Measurements from ENCODE around the gene UNC119B.
"Not testable (repeated sequence)": the region's sequence is repeated elsewhere in the genome, so short reads cannot be mapped to it uniquely, and the experiment has no call there.

Gene UNC119B

DNA sequence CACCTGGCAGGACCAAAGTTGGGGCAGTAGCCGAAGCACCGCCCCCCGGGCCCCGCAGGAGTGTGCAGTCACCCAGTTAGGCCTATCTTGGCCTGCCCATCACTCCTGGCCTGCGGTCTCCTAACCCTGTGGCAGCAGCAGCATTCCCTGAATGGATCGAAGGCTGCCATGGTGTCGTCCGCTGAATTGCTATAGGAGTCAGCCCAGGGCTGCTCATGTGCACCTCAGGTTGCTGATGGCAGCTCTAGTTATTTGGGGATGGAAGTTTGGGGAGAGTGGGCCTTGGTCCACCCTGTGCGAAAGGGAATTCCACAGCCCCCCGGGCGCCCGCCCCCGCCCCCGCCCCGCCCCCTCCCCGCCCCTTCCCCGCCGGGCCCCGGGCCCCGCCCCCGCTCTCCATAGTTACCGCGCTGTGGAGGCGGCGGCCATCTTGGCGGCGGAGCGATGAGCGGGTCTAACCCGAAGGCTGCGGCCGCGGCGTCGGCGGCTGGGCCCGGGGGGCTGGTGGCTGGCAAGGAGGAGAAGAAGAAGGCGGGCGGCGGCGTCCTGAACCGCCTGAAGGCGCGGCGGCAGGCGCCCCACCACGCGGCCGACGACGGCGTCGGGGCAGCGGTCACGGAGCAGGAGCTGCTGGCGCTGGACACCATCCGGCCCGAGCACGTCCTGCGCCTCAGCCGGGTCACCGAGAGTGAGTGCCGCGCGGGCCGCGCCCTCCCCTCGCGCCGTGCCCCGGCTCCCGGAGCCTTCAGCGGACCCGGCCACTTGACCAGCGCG, at the start of gene UNC119B:
Gene UNC119B (plus strand): TSS at position 428 of the 774 bp plus-strand sequence. CDS start 17 bp downstream, at position 445.
- peak; percentile 46 for DNase-seq (ENCODE audit: low spot score)

DNA sequence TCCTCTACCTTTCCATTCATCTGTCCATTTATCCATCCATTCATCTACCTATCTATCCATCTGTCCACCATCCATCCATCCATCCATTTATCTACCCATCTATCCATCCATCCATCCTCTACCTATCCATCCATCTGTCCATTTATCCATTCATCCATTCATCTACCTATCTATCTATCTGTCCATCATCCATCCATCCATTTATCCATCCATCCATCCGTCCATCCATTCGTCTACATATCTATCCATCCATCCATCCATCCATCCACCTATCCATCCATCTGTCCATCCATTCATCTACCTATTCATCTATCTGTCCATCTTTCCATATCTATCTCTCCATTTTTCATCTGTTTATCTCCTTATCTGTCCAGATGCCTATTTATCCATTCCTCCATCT, 48.8 kb upstream of the UNC119B start:
- DNase-seq (ENCODE audit: low spot score), result no peak

DNA sequence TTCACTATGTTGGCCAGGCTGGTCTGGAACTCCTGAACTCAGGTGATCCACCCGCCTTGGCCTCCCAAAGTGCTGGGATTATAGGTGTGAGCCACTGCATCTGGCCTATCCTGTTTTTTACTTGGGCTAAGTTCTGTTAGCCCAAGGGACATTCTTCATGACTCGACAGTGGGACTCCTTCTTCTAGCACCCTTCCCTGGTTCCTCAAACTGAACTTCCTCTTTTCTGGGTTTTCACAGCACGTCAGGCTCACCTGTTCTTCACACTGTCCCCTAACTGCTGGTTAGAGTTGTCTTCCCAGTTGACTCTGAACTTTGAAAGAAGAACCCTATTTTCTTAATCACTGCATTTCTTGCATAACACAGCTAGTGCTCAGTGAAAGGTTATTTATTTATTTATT, 47.4 kb upstream of the UNC119B start:
- no peak for DNase-seq (ENCODE audit: low spot score)

DNA sequence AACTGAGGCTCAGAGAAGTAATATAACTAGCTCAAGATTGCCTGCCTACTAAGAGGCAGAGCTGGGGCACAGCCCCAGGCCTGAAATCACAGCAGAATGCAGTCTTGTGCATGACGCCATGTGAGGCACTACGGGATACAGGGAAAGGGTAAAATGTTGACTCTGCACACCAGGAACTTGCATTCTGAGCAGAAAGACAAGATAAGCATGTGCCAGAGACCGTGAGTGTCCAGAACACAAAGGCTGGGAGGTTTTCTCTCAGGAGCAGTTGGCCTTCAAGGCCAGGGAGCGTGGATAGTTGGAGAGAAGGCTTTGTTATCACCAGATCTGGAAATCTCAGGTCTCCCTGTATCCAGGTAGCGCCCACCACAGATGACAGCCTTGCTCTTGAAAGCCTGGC, 46.5 kb upstream of the UNC119B start:
- DNase-seq (ENCODE audit: low spot score), result no peak

DNA sequence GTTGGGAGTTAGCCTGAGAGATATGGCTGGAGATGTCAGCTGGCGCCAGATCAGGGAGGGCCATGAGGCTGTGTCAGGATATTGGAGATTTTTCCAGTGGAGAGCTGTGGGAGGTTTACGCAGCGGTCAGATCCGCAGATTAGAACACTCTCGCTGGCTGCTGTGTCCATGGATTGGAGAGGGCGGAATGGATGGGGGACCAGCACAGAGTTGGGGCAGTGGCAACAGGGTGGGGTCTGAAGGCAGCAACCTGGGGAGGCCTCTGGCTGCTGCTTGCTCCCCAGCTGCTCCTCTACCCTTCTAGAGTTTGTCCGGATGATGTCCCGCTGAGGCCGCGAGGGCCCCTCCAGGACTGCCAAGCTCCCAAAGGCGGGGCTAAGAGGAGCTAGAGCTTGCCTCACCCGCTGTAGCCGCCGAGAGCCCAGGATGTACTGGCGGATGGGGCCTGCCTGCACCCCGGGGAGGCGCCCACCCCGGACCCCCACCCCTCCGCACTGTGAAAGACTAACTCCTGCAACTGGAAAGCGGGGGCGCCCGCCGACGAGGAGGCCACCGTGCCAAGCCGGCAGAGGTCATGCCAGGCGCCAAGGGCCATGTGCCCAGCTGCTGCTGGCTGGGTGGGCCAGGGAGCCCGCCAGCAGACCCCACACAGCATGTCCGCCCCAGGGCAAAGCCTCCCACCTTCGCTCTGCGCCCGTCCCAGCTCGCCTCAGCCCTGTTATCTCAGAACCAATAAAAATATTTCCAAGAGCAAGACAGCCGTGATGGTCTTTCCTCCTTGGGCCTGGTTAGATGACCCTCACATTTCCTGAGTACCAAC, 43.5 kb upstream of the UNC119B start:
- no peak for DNase-seq (ENCODE audit: low spot score)

DNA sequence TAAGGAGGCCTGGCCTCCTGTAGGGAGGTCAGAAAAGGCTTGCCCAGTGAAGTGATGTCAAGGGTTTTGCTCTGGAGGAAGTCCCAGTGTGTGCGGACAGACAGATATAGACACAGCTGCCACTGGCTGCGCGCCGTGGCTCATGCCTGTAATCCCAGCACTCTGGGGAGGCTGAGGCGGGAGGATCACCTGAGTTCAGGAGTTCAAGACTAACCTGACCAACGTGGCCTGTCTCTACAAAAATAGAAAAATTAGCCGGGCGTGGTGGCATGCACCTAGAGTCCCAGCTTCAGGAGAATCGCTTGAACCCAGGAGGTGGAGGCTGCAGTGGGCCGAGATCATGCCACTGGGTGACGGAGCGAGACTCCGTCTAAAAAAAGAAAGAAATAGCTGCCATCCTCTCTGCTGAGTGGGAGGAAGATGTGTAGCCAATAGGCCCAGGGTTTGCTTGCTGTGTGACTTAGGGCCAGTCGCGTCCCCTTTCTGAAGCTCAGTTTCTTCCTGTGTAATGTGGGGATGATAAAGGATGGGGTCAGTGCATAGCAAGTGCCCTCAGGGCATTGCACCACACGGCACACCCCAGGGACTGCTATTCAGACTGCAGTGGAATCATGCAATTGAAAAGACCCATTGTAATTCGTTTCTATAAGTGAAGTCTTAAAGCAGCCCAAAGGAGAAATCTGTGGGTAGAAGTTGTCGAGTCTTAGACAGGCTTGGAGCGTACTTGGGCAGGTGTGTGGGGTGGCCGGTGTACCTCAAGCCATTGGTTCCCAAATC, 42.0 kb upstream of the UNC119B start:
- peak; percentile 80 for DNase-seq (ENCODE audit: low spot score)

DNA sequence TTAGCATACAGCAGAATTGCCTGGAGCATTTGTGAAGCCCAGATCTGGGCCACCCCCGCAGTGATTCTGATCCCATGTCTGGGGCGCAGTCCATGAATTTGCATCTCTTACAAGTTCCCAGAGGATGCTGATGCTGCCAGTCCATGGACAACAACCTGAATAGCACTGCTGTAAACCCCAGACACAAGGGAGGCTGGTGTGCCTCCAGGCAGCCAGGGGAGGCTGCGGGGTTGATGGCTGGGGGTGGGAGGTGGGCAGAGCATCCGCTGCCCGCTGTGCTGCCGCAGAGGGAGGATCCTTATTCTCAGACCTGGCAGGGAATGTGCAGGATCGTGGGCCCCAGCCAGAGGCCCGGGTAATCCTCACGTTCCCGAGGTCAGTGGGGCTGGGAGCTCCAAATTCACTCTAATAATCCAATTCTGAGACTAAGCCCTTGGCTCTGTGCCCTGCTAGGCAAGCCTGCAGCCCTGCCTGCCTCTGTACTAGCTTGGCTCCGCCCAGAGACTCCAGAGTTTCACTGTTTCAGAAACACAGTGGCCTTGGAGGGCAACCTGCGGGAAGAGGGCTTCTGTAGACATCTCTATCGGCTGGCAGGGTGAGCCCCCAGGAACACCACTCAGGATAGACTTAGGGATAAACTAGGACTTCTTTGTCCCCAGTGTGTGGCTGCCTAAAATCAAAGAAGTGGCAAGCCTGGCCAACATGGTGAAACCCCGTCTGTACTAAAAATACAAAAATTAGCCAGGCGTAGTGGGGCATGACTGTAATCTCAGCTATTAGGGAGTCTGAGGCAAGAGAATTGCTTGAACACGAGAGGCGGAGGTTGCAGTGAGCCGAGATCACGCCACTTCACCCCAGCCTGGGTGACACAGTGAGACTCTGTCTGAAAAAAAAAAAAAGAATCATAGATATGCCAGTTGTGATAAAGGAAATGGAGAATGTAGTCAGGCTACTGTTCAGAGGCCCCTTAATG, 41.1 kb upstream of the UNC119B start:
- DNase-seq (ENCODE audit: low spot score), result no peak

DNA sequence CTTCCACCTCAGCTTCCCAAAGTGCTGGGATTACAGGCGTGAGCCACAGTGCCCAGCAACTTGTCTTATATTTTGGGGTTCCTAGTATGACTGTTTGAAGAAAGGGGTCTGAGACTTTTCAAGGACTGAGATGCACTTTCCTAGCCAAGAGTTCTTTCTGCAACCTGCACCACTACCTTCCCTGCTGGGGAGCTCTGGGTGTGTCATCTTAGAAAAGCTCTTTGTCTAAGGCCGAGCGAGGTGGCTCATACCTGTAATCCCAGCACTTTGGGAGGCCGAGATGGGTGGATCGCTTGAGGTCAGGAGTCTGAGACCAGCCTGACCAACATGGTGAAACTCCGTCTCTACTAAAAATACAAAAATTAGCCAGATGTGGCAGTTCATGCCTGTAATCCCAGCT, 40.0 kb upstream of the UNC119B start:
- DNase-seq (ENCODE audit: low spot score), result not testable (repeated sequence)

DNA sequence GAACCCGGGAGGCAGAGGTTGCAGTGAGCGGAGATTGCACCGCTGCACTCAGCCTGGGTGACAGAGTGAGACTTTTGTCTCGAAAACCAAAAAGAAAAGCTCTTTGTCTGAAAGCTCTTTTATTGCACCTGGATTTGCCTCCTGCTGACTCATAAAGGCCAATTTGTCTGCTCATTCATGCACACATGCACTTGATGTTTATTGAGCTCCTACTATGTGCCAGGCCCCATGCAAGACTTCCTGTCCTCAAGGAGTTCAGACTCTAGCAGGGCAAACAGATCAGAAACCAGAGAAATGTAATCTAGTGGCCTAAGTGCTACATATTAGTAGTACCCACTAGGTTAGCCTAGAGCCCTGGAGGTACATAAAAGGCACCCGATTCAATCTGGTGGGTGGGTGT, 39.6 kb upstream of the UNC119B start:
- DNase-seq (ENCODE audit: low spot score), result no peak

DNA sequence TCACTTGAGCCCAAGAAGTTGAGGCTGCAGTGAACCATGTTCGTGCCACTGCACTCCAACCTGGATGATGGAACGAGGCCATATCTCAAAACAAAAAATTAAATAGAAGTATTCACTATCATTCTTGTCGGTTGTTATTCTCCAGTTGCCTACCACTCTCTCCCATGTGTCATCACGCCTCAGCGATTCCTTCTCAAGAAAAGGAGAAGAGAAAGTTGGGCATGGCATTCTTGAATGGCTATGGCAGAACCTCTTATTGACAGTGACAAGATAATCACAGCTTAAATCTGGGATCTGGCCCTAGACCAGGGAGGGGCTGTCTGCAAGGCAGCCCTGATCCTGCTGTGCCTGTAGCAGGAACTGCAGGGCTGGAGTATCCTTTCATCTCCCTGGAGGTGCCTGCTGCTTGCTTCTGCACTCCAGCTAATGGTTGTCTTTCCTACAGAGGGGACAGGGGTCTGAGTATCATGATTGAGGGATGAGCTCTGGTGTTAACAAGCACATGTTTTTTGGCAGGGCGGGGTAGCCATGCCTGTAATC, 36.1 kb upstream of the UNC119B start:
- no peak for DNase-seq (ENCODE audit: low spot score)

DNA sequence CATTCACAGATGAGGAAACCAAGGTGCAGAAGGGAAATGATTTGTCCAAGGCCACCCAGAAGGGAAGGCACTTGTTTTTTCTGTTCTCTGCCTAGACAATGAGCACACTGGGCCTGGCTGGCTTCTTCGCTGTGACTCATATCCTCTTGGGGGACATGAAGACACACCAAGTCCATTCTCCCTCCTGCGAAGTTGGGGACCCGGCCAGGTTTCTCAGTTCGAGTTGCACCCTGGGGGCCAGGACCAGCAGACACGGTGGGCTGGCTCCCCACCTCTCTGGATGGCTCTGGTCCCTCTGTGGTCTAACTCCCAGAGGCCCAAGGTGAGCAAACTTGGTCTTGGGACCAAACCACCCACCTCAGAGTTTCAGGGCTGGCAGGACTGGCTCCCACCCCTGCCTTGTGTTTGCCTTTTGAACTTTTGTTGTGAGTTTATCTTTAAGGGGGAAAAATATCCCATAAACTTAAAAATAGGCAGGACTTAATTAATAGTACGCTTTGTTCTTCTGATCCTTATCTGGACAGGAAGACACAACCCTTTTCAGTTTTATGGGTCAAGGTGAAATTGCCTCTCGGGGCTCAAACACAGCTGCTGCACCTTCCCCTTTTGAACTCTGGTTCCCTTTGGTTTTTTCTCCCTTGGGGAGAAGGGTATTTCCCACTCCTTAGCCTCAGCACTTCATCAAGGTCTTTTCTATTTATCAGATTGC, 32.3 kb upstream of the UNC119B start:
- DNase-seq (ENCODE audit: low spot score), result no peak

DNA sequence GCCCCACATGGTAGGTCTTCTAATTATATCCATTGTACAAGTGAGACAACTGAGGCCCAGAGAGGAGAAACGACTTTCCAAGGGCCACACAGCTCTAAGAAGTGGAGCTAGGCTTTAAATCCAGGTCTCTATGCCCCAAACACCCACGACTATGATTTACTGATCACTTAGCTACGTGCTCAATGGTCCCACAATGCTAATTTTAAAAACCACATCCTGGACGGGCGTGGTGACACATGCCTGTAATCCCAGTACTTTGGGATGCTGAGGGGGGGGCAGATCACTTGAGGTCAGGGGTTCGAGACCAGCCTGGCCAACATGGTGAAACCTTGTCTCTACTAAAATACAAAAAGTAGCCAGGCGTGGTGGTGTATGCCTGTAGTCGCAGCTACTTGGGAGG, 31.7 kb upstream of the UNC119B start:
- no peak for DNase-seq (ENCODE audit: low spot score)

DNA sequence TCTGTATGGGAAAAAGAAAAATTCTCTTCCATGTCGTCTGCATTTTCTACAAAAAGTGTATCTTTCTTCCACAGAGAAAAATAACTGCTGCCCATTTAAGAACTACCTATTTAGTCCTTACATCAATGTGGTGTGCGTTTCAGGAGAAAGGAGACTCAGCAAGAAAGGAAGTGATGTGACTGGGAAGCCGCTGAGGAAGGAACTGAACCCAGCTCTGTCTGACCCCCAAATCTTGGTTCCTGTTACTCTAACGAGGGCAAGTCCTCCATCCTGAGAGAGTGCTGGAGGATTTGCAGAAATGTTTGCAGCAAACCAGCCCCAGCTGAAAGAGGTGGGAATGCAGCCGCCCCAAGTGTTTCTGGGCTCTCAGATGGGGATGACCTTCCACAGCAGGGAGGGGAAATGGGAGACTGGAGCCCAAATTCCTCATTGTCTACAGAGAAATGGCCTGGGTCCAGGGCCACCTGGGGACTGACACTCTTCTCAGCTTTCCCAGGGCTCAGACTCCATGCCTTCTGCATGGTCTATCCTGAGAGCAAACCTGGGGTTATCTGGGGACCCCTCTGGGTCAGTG, 30.0 kb upstream of the UNC119B start:
- no peak for DNase-seq (ENCODE audit: low spot score)

DNA sequence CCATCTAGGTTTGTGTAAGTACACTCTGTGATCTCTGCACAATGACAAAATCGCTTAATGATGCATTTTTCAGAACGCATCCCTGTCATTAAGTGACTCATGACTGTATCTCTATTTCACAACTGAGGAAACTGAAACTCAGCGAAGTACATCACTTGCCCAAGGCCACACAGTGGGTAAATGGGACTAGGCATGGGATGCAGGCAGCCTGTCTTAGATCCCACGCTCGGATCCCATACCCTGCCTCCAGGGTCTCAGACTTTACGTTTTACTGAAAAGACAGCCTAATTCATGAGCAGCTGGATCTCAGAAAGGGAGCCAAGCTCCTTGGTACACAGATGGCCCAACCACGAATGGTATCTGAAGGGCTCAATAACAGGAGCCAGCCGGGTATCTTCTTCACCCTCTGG, 25.7 kb upstream of the UNC119B start:
- DNase-seq (ENCODE audit: low spot score), result no peak

DNA sequence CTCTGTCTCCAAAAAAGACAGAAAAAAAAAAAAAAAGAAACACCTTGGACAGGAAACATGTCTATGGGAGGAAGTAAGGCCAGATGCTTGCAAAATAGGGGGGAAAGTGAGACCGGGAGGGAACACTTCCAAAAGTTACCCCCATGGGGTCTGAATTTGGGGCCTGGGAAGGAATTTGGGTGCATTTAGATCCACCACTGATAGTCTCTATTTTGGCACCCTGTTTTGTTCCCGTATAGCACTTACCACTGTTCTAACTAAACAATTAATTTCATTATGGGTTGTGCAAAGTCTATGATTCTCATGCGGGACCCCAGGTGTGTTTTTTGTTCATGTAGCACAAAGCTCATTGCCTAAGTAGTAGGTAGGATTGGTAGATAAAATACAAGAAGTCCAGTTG, 24.7 kb upstream of the UNC119B start:
- DNase-seq (ENCODE audit: low spot score), result no peak

DNA sequence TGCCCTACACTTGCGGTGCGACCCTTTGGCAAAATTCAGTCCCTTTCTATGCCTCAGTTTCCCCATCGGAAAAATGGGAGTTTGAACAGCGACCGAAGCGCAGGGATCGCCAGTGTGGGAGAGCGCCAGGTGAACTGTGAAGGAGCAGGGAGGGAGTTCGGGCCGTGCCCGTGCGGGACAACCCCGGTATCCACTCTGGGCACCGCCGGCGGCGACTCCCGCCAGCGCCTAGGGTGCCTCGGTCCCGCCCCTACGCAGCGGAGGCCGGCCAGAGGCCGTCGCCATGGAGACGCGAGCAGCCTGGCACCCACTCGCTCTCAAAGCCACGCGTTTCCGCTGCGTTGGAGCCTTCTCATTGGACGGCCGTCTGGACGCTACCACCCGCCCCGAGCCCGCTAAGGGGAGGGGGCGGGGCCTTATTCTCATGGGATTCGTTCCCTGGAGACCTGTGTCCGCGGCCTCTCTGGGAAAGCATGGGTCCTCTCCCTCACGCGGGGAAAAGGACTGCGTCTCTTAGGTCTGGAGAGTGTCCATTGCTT, 24.0 kb upstream of the UNC119B start:
- DNase-seq (ENCODE audit: low spot score), result peak; percentile 92

DNA sequence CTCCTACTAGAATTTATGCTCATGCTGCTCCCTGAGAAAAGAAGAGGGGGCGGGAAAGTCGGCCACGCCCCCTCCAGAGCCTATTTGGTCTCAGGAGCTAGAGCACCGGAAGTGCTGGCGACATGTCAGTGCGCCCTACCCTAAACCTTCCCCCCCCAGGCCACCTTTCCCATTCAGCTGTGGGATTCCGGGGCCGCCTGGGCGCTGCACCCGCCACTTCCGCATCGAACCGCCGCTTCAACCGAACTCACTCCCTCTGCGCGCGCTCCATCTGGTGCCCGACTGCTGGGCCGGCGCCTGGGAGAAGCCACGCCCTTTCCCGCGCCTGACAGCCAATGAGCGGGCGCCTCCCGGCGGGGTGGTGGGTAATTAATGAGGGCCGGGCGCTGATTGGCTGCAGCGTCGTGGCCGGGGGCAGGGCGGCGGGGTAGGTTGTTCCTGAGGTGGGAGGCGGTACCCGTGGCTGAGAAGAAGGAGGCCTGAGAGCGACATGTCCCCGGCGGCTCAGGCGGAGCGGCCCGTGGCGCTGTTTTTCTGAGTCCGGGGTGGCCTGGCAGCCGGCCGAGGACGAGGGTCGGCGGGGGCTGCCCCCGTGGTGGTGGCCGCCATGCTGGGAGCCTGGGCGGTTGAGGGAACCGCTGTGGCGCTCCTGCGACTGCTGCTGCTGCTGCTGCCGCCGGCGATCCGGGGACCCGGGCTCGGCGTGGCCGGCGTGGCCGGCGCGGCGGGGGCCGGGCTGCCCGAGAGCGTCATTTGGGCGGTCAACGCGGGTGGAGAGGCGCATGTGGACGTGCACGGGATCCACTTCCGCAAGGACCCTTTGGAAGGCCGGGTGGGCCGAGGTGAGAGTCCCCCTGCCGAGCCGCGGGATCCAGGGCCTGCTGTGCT, 23.3 kb upstream of the UNC119B start, which contains the start of gene MLEC:
Gene MLEC (plus strand): TSS at position 460 of the 888 bp plus-strand sequence. CDS start 148 bp downstream, at position 608.
- DNase-seq (ENCODE audit: low spot score), result peak; percentile 95

DNA sequence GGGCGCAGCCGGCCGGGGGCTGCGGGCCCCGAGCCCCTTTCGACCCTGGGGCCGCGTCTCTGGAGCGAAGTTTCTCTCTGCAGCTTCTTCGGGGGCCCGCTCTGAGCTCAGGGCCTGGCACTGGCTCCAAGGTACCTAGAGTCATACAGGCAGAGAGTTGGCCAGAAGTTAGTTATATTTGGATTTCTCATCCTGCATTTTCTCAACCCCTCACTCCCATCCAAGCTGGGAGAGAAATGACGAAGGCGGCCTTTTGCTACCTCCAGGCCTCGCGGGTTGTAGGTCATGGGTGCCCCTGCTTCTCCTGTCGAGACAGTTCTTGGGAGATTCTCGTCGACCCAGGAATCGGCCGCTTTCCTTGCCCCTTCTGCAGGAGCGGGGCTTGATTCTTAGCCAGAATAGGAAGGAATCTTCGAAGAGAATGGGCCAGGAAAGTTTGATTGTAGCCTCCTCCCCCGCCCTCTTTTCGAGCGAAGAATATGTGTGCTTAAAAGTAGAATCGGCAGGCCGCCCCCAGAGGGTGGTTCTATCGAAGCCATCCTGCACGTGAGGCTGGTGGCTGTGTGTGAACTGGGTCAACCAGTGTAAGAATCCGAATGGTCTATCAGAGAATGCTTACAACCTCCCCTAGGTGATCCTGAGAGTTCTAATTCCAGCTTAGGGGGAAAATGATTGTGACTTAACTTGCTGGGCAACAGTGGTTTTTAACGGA, 22.5 kb upstream of the UNC119B start:
- no peak for DNase-seq (ENCODE audit: low spot score)

Measured in COLO829 (cell line).